ENCODE measurements around the gene ETFDH. TPM values are rescaled to one million over a fixed set of nuclear protein-coding genes. Genes with fewer than 3 reads are reported as not detected.

Gene ETFDH
- total RNA-seq, 4 donors from 2014 or later, result 15.6 to 46.8 (median 27.6) TPM

GRCh38 chr4:158669310-158669709 is 2.8 kb upstream of the ETFDH start:
- Histone ChIP-seq H3K36me3 (no peaks in the 10 kb centered on the region), H3K27ac (no peak overlapping the region), H3K4me3 (no peak overlapping the region), H3K9me3 (no peaks in the 10 kb centered on the region), H3K4me1 (peaks cover 0 to 4% of the 10 kb centered on the region in 2 donors), H3K27me3 (no peaks in the 10 kb centered on the region)
- no peak for DNase-seq
- intact Hi-C loops (cut with DNase I; ENCODE audit: low total_unique reads), result no loop called here
- TF ChIP-seq, protein P1, sequence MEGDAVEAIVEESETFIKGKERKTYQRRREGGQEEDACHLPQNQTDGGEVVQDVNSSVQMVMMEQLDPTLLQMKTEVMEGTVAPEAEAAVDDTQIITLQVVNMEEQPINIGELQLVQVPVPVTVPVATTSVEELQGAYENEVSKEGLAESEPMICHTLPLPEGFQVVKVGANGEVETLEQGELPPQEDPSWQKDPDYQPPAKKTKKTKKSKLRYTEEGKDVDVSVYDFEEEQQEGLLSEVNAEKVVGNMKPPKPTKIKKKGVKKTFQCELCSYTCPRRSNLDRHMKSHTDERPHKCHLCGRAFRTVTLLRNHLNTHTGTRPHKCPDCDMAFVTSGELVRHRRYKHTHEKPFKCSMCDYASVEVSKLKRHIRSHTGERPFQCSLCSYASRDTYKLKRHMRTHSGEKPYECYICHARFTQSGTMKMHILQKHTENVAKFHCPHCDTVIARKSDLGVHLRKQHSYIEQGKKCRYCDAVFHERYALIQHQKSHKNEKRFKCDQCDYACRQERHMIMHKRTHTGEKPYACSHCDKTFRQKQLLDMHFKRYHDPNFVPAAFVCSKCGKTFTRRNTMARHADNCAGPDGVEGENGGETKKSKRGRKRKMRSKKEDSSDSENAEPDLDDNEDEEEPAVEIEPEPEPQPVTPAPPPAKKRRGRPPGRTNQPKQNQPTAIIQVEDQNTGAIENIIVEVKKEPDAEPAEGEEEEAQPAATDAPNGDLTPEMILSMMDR (IDR thresholded peaks at IDR 0.05), result no peak
- TF ChIP-seq POLR2A (IDR thresholded peaks at IDR 0.05), result no peak

- Histone ChIP-seq H3K9me3 (no peaks in the 10 kb centered on the region), H3K4me1 (peaks cover 0 to 4% of the 10 kb centered on the region in 2 donors), H3K4me3 (peak overlapping the region; percentile 75 to 94), H3K27me3 (no peaks in the 10 kb centered on the region), H3K27ac (peak overlapping the region; percentile 94 to 98), H3K36me3 (no peaks in the 10 kb centered on the region)
- DNase-seq, result peak; percentile 40 to 57
- TF ChIP-seq, protein P1 (IDR thresholded peaks at IDR 0.05), result no peak
- TF ChIP-seq POLR2A (IDR thresholded peaks at IDR 0.05), result no peak
- intact Hi-C loops (cut with DNase I; ENCODE audit: low total_unique reads), result no loop called here
These were observed 976 bp upstream of the ETFDH start for GRCh38 chr4:158670975-158671664.

- intact Hi-C loops (cut with DNase I; ENCODE audit: low total_unique reads), result no loop called here
These were observed 506 bp upstream of the ETFDH start, which contains the start of gene C4orf46 for GRCh38 chr4:158671665-158671914. Gene C4orf46 (minus strand): TSS chr4:158671887. CDS start chr4:158671801, 86 bp downstream.

GRCh38 chr4:158673633-158674032 is 1.5 kb downstream of the ETFDH start:
- intact Hi-C loops (cut with DNase I; ENCODE audit: low total_unique reads), result no loop called here
- H3K36me3 ChIP-seq, result no peaks in the 10 kb centered on the region
- TF ChIP-seq, protein P1 (IDR thresholded peaks at IDR 0.05), result no peak
- no peak for TF ChIP-seq POLR2A (IDR thresholded peaks at IDR 0.05)
- no peaks in the 10 kb centered on the region for H3K9me3 ChIP-seq
- no peak overlapping the region for H3K4me3 ChIP-seq
- DNase-seq, result no peak
- H3K27ac ChIP-seq, result no peak overlapping the region
- H3K27me3 ChIP-seq, result no peaks in the 10 kb centered on the region
- H3K4me1 ChIP-seq, result peaks cover 0 to 4% of the 10 kb centered on the region in 2 donors

More at GRCh38 chr4:158671665-158671914, 506 bp upstream of the ETFDH start, which contains the start of gene C4orf46:
- Histone ChIP-seq H3K9me3 (no peaks in the 10 kb centered on the region), H3K27ac (peak within 1 kb of the TSS; percentile 94 to 98), H3K27me3 (no peaks in the 10 kb centered on the region), H3K36me3 (no peaks in the 10 kb centered on the region), H3K4me1 (peaks cover 0 to 4% of the 10 kb centered on the region in 2 donors), H3K4me3 (peak within 1 kb of the TSS; percentile 75 to 94)
- DNase-seq, result no peak
- no peak for TF ChIP-seq POLR2A (IDR thresholded peaks at IDR 0.05)
- TF ChIP-seq, protein P1 (IDR thresholded peaks at IDR 0.05), result no peak

GRCh38 chr4:158676076-158676475 is 4.0 kb downstream of the ETFDH start:
- no peaks in the 10 kb centered on the region for H3K9me3 ChIP-seq
- H3K36me3 ChIP-seq, result no peaks in the 10 kb centered on the region
- no peak for DNase-seq
- H3K27ac ChIP-seq, result no peak overlapping the region
- intact Hi-C loops (cut with DNase I; ENCODE audit: low total_unique reads), result no loop called here
- H3K4me1 ChIP-seq, result no peaks in the 10 kb centered on the region
- H3K4me3 ChIP-seq, result no peak overlapping the region
- TF ChIP-seq, protein P1 (IDR thresholded peaks at IDR 0.05), result no peak
- TF ChIP-seq POLR2A (IDR thresholded peaks at IDR 0.05), result no peak
- no peaks in the 10 kb centered on the region for H3K27me3 ChIP-seq
